Limb (tissue), 2 donors: ENCODE data around the gene LRCH1.
A peak's percentile ranks its signal among the peaks of the same experiment; 100 is the strongest.

Source experiments
- DNase-seq, 2 donors: peaks; one replicate each; pipeline ENCODE4 v3.0.0-alpha.2; 2016; ENCODE audit errors: extremely low spot score in 2 of 2

Gene LRCH1

DNA sequence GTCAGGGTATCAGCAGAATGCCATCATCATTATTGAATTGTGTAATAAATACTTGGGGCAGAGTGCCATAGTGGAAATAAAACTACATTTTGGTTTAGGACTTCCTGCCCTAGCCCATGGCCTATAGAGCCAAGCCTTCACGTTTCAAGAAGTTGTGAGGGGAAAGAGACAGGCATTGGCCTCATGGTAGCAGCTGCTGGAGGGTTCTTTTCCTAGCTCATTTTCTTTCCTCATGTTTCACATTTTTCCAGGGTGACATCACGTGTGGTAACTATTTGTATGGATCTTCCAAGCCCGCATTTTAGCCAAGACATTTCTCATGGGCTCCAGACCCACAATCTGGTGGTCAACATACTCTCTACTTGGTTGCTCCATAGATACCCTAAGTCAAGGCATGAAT is 80.4 kb downstream of the LRCH1 start:
- DNase-seq = peak in 1 of 2 donors; percentile 59

DNA sequence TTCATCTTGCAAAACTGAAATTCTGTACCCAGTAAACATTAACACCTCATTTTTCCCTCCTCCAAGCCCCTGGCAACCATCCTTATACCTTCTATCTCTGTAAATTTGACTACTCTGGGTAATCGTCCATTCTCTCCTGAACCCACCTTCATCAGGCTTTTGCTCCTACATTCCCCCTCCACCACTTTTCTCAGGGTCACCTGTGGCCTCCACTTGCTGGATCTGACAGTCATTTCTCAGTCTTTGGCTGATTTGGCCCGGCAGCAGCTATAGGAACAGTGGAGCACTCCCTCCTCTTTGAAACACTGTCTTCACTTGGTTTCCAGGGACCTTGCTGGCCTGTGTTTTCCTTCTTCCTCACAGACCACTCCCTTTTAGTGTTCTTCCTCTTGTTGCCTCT is 83.5 kb downstream of the LRCH1 start:
- no peak for DNase-seq

- no peak for DNase-seq
Measured at GRCh38 chr13:46637213-46637612, 84.2 kb downstream of the LRCH1 start.

DNA sequence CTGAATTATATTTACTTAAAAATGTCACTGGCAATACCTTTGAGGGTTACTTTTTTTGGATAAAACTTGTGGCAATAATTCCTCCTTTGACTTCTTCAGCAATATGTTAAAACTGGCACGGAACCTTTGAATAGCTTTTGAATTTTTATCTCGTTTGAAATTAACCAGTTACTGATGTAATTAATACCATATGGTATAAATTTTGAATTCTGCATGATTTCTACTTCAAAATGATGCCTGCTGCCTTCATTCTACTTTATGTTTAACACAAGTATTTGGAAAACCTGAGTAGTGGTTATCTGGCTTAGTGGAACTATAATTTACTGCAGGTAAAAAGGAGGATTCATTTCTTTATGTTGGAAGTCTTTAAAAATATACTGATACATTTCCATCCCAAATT is 85.3 kb downstream of the LRCH1 start:
- DNase-seq = no peak

- DNase-seq = no peak
Measured at GRCh38 chr13:46639033-46639981, 86.3 kb downstream of the LRCH1 start.

DNA sequence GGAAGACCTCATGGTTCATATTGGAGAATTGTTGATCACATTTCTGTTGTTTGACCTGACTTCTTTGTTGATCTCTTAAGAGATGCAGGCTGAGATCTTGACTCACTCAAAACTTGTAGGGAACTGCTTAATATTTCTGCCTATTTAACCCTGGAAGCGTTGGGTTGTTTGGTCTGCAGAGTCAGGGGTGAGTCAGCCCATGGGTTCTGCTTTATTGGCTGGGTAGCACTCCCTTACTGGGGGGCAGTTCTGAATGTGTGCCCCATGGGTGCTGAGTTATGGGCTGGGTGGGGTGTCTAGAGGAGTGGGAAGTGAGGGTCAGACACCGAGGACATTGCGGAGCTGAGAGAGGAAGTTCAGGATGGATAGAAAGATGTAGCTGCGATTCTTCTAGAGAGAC is 87.9 kb downstream of the LRCH1 start:
- DNase-seq = no peak

GRCh38 chr13:46641274-46642081 is 88.5 kb downstream of the LRCH1 start:
- no peak for DNase-seq

DNA sequence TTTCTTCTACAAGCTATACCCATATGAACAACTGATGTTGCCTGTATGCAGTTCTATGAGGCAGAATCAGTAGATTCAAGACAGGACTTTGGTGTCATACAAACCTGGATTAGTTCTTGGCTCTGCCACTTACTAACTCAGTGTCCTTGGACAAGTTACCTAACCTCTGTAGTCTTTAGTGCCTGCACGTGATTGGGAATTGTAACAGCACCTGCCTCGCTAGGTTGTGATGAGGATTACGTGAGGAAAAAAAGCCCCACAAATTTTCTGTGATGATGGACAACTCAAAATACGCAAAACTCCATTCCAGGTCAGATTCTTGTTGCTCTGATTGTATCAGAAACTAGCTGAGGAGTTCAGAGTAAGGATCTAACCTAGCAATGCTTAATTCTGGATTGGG is 89.3 kb downstream of the LRCH1 start:
- DNase-seq = no peak

DNA sequence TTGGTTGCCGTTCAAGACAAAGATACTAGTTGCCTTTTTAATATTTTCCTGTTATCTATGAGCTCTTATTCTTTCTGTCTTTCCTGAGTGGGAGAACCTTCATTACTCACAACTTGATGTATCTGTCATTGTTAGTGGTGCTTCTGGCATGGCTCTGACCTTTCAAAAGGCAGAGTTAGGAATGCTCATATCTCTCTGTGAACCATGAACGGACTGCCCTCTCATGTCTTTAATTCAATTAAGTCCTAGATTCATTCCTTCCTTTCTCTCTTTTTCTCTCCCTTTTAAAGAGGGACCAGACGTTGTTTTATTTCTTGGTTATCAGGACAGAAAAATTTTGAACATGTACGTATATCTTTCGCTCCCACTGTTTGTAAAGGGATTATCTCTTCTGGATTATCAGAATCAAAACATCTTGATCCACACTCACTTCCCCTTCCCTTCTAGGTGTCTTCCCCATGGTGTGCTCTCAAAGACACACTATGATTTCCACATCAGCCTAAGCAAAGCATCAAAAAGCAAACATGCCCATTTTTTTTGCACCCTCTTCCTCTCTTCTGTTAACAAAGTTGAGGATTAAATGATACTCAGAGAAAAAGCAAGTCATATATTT is 90.3 kb downstream of the LRCH1 start:
- no peak for DNase-seq

GRCh38 chr13:46644816-46645215 is 91.8 kb downstream of the LRCH1 start:
- no peak for DNase-seq

DNA sequence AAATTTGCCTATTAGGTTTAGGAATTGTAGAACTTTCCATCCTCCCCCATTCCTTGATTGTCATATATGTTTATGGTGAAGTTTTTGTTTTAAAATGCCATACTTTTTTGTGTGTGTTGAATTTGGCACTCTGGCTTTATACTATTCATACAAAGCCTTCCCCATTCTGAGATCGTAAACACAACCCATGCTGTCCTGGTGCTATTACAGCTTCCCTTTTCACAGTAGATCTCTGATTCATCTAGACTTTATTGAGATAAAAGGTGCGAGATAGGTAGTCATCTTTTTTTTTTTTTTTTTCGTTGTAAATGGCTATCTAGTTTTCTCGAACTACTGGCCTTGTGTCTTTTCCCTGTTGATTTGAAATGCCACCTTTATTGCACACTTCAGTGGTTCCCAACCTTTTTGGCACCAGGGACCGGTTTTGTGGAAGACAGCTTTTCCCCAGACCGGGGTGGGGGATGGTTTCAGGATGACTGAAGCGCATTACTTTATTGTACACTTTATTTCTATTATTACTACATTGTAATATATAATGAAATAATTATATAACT is 94.6 kb downstream of the LRCH1 start:
- DNase-seq = no peak

DNA sequence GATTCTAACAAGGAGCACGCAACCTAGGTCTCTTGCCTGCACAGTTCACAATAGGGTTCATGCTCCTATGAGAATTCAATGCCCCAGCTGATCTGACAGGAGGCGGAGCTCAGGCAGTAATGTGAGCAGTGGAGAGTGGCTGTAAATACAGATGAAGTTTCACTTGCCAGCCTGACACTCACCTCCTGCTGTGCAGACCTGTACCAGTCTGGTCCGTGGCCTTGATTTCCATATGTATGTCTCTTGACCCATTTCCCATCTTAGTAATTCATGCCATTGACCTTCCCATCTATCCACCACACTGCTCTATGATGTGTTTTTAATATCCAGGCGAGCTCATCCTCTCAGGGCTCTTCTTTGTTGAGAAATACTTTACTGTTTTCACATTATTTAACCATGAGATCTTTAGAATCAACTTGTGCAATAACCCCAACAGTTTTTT is 95.2 kb downstream of the LRCH1 start:
- DNase-seq = no peak

GRCh38 chr13:46649816-46650215 is 96.8 kb downstream of the LRCH1 start:
- no peak for DNase-seq

GRCh38 chr13:46654951-46655350 is 102.0 kb downstream of the LRCH1 start:
- DNase-seq = no peak

- DNase-seq = peak in 1 of 2 donors; percentile 82
Measured at GRCh38 chr13:46655377-46656180, 102.6 kb downstream of the LRCH1 start.

- DNase-seq = no peak
Measured at GRCh38 chr13:46656786-46657185, 103.8 kb downstream of the LRCH1 start.

- no peak for DNase-seq
Measured at GRCh38 chr13:46659413-46660065, 106.6 kb downstream of the LRCH1 start.

GRCh38 chr13:46660416-46660815 is 107.4 kb downstream of the LRCH1 start:
- DNase-seq = no peak

GRCh38 chr13:46660857-46661256 is 107.9 kb downstream of the LRCH1 start:
- DNase-seq = no peak

DNA sequence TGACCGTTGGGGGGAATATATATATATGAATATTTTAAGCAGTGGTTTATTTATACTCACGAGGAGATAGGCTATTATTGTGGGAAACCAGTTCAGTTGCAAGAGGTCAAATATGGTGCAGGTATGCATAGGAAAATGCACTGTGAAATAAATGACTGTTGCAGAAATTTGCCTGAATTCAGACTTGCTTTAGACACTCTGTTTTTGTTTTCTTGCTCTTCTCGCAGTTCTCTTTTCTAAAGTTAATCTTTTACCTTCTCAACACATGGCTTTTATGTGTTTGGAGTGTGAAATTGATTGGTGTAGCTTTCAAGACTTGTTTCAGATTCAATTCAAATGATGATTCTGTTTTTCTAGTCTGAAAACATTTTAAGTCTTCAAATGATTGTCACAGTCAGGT is 109.7 kb downstream of the LRCH1 start:
- DNase-seq = no peak
